ENCODE data around the gene STYXL1. TPM values are rescaled to one million over a fixed set of nuclear protein-coding genes. Genes with fewer than 3 reads are reported as not detected.
A peak's percentile ranks its signal among the peaks of the same experiment; 100 is the strongest.
"Not testable (repeated sequence)": the region's sequence is repeated elsewhere in the genome, so short reads cannot be mapped to it uniquely, and the experiment has no call there.

Gene STYXL1
- total RNA-seq: 10 to 100 TPM; 13.3 to 24.1 (median 20.4) TPM
- polyA plus RNA-seq: 10 to 100 TPM; 31.2 to 47.6 TPM

- ATAC-seq (peak; percentile 93 to 97 (median 94)), FAIRE-seq (no peak), DNase-seq (peak; percentile 93 to 97 (median 94))
- no peak for TF ChIP-seq CTCF (IDR thresholded peaks at IDR 0.05)
- peaks cover 9 to 19% (median 14%) of the 10 kb centered on the region in 3 donors for H3K4me1 ChIP-seq
- intact Hi-C loops (cut with DNase I): no loop called here
- peak within 1 kb of the TSS; percentile 90 to 97 (median 94) for H3K4me3 ChIP-seq
- no peaks in the 10 kb centered on the region for H3K27me3 ChIP-seq
- WGBS, 2 donors: 0% methylated on average over 52 to 58 of the region's 58 CpGs
- peak within 1 kb of the TSS; percentile 85 to 94 (median 90) for H3K27ac ChIP-seq
- no peaks in the 10 kb centered on the region for H3K9me3 ChIP-seq
- no peaks in the 10 kb centered on the region for H3K36me3 ChIP-seq
These were observed at the start of gene STYXL1, which contains the start of gene MDH2 for GRCh38 chr7:76047811-76048667. Gene STYXL1, minus strand, starts transcription at chr7:76048000. Its CDS starts 17,477 bp downstream, at chr7:76030523. Gene MDH2, plus strand, starts transcription at chr7:76048106. Its CDS starts 55 bp downstream, at chr7:76048161.

- no peak overlapping the region for H3K4me3 ChIP-seq
- no peaks in the 10 kb centered on the region for H3K36me3 ChIP-seq
- H3K9me3 ChIP-seq: no peaks in the 10 kb centered on the region
- H3K27me3 ChIP-seq: no peaks in the 10 kb centered on the region
- no peak for TF ChIP-seq CTCF (IDR thresholded peaks at IDR 0.05)
- DNase-seq: no peak
- WGBS, 2 donors: 80 to 99% methylated on average over 3 of the region's 3 CpGs
- H3K4me1 ChIP-seq: peaks cover 0 to 7% (median 0%) of the 10 kb centered on the region in 3 donors
- no peak for FAIRE-seq
- intact Hi-C loops (cut with DNase I): no loop called here
- H3K27ac ChIP-seq: no peak overlapping the region
- no peak for ATAC-seq
These were observed 48.1 kb upstream of the STYXL1 start for GRCh38 chr7:76095908-76096307.

GRCh38 chr7:76094326-76094725 is 46.5 kb upstream of the STYXL1 start:
- ATAC-seq; H3K27me3 ChIP-seq; H3K36me3 ChIP-seq; FAIRE-seq; H3K4me1 ChIP-seq; intact Hi-C loops (cut with DNase I); H3K27ac ChIP-seq; H3K9me3 ChIP-seq; DNase-seq; H3K4me3 ChIP-seq: not testable (repeated sequence)
- 90 to 94% methylated on average over 5 of the region's 5 CpGs for WGBS, 2 donors

- not testable (repeated sequence) for H3K27ac ChIP-seq
These were observed 45.7 kb upstream of the STYXL1 start for GRCh38 chr7:76093531-76093930.

GRCh38 chr7:76091506-76091905 is 43.7 kb upstream of the STYXL1 start:
- no peak for FAIRE-seq

More at GRCh38 chr7:76093531-76093930, 45.7 kb upstream of the STYXL1 start:
- FAIRE-seq; H3K27me3 ChIP-seq; DNase-seq; H3K9me3 ChIP-seq; intact Hi-C loops (cut with DNase I); H3K36me3 ChIP-seq; ATAC-seq; H3K4me3 ChIP-seq; H3K4me1 ChIP-seq: not testable (repeated sequence)
- WGBS, 2 donors: 79 to 84% methylated on average over 5 of the region's 5 CpGs

More at GRCh38 chr7:76091506-76091905, 43.7 kb upstream of the STYXL1 start:
- no peaks in the 10 kb centered on the region for H3K36me3 ChIP-seq
- H3K27me3 ChIP-seq: no peaks in the 10 kb centered on the region
- no peak overlapping the region for H3K4me3 ChIP-seq
- 93 to 95% methylated on average over 5 of the region's 5 CpGs for WGBS, 2 donors
- ATAC-seq: no peak
- no peak overlapping the region for H3K27ac ChIP-seq
- TF ChIP-seq CTCF (IDR thresholded peaks at IDR 0.05): no peak
- DNase-seq: no peak
- intact Hi-C loops (cut with DNase I): no loop called here
- no peaks in the 10 kb centered on the region for H3K9me3 ChIP-seq
- H3K4me1 ChIP-seq: no peaks in the 10 kb centered on the region
